Stimulated activated CD8-positive, alpha-beta memory T cell treated with anti-CD3 and anti-CD28 coated beads, Interleukin-4, amount 100 ng/mL, for 24 hours (primary cell): ENCODE results near the gene PCA3.
"Not testable (repeated sequence)": the region's sequence is repeated elsewhere in the genome, so short reads cannot be mapped to it uniquely, and the experiment has no call there.

Experiments used
- DNase-seq: peaks from one replicate; pipeline ENCODE4 v3.0.0-alpha.2; 2020; ENCODE audit warnings: low read depth

The PCA3 gene

DNA sequence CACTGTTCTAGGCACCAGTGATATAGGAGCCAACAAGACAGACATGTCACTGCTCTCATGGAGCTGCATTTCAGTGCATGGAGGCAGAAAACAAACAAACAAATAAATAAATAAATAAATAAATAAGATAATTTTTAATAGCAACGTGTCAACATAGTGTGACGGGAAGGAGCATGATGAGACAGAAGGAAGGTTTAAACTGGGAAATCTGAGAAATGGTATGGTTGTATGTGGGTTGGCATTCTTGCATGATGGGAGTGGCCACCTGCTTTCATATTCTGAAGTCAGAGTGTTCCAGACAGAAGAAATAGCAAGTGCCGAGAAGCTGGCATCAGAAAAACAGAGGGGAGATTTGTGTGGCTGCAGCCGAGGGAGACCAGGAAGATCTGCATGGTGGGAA lies at the start of gene PCA3:
Gene PCA3, plus strand, starts transcription at position 301 of the 400 bp plus-strand sequence.
- no peak for DNase-seq

DNA sequence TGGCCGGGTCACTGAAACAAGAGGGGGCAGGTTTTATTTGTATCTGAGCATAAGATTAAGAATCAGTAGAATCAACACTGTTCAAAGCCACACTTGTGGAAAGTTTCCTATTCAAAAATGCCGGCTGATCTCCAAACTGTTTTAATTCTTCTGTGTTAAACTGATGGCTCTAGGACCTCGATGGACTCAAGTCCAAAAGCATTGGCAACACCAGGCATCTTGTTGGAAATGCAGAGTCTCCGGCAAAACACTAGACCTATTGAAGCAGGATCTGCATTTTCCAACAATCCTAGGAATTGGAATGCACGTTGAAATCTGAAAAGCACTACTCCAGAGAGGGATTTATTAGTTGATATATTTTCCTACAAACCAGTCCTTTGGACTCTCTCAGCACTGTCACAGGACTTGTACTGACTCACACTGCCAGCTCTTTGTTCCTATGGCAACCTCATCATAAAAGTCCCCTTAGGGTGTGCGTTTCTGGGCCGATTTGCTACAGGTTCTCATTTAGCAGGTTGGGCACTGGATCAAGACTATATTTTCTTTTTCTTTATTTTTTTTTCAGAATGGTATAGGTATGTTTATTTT lies 48.1 kb upstream of the PCA3 start:
- DNase-seq: no peak

GRCh38 chr9:76717176-76717575 lies 47.1 kb upstream of the PCA3 start:
- no peak for DNase-seq

GRCh38 chr9:76717613-76718012 lies 46.6 kb upstream of the PCA3 start:
- no peak for DNase-seq

DNA sequence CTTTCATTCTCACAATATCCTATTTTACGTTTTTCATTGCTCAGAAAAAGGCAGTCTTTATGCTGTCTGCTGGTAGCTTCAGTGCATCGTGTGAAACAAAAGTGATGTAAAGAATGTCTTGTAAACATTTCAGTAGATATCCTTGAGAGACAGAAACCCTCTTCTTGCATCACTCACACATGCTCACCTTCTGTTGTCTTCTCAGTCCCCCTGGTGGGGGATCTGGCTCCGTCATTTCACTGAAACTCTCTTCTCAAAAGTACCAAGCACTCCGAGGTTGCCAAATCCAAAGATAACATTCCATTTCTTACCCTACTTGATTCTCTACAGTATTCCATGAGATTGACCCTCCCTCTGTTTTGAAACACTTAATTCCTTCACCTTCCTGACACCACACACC lies 46.1 kb upstream of the PCA3 start:
- DNase-seq: no peak

DNA sequence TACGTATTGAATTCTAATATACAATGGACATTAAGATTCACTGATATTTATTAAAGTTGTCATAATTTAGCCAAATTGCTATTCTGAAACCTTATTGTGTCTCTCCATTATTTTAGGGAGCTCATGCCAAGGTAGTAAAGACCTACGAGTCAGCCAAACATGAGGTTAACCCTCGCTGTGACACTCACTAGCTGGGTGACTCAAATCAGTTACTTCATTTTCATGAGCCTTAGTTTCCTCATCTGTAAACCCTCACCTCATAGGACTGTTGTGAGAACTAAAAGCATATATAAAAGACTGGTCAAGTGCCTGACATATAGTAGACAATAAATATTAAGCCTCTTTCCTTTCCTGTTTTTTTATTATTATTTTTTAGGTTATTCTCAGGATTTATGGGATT lies 44.0 kb upstream of the PCA3 start:
- DNase-seq: no peak

- DNase-seq: no peak
These were observed 39.2 kb upstream of the PCA3 start for GRCh38 chr9:76725011-76725546.

GRCh38 chr9:76725885-76726284 lies 38.4 kb upstream of the PCA3 start:
- no peak for DNase-seq

DNA sequence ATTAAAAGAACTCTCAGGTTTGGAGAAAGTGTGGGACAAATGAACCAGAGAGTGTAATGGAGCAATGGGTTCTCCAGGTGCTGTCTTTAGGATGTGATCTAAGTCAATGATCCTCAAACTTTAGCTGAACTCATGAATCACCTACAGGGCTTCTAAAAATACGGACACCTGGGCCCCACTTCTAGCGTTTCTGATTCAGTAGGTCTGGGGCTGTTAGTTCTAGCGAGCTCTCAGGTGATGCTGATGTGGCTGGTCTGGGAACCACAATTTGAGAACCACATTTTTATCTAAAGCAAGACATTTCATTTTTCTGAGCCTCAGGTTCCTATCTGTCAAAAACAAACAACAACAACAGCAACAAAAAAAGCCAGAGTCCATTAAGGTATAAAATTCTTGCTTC lies 35.1 kb upstream of the PCA3 start:
- no peak for DNase-seq

DNA sequence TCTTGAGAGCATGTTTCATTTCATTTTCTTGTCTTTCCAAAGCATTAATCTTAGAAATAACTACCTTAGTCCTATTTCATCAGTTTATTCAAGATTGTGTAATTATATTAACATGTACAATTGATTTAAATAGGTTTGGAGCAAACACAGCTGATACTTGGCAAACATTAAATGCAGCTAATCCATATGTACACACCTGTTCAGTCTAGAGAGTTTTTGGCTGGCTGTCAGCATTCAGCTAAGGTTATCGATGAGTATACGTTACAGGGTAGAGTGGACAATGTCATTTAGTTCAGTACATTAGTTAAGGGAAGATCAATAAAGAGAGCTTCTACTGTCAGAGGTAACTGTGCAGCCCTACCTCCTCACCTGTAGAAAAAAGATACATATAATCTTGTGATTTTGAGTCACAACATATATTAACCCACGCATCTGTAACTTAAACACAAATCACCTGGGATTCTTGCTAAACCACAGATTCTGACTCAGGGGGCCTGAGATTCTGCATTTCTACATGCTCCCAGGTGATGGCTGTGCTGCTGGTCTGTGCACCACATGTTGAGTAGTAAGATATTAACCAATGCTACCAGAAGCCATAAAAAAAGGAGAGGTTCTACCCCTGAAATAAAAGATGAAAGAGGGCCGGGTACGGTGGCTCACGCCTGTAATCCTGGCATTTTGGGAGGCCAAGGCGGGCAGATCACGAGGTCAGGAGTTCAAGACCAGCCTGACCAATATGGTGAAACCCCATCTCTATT lies 34.1 kb upstream of the PCA3 start:
- DNase-seq: no peak

DNA sequence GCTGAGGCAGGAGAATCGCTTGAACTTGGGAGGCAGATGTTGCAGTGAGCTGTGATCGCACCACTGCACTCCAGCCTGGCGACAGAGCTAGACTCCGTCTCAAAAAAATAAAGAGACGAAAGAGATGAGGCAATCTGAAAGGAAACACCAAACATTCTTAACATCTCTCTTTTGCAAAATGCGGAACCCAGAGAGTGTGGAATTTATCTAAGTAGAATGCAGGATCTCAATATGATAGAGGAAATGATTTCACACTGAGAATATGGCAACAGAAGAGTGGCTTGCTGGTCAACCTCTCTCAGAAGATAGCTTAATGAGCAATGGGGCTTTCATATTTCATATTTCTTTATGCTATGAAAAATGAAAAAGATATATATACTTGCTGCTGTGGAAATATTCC lies 33.4 kb upstream of the PCA3 start:
- no peak for DNase-seq

DNA sequence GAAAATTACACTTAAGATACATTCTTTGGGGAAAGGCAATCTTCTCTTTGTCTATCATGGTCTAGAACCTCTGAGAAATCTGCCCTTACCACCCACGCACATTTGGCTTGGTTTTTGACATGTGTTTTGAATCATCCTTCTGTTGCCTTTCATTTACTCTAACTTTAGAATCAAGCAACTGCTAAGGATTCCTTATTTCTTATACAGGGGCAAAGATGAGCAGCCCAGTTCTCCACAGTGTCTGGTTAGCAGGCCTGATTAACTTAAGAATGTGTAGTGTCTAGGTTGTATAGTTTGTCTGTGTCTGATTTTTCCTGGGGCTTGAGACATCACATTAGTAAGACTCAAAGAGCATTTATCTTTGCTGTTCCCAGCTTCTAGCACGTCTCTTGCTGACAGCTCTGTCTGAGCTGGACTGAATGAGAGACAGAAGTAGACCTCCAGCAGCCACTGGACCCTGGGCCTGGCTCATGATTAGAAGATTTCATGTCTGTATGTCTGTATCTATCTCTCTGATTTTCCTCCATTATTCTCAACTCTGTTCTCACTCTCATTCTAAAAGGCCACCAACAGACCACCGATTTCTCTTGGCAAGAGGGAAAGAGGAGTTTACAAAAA lies 31.8 kb upstream of the PCA3 start:
- no peak for DNase-seq

- no peak for DNase-seq
These were observed 31.1 kb upstream of the PCA3 start for GRCh38 chr9:76733096-76733495.

DNA sequence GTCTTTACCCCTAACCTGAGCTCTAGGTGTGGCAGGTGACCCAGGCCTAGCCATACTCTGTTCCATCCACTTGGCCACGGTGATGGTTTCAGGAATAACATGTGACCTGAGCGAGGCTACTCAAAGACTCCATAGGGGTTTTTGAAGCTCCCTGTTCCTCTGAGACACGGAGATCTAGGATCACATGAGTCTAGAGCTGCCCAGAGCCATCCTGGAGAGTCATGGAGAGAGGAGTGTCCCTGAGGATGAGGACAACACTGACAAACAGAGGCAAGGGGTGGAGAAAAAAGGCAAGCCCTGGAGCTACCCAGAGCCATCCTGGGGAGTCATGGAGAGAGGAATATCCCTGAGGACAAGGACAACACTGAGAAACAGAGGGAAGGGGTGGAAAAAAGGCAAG lies 29.5 kb upstream of the PCA3 start:
- no peak for DNase-seq

- no peak for DNase-seq
These were observed 26.9 kb upstream of the PCA3 start for GRCh38 chr9:76737154-76737902.

GRCh38 chr9:76738402-76738801 lies 25.8 kb upstream of the PCA3 start:
- no peak for DNase-seq

DNA sequence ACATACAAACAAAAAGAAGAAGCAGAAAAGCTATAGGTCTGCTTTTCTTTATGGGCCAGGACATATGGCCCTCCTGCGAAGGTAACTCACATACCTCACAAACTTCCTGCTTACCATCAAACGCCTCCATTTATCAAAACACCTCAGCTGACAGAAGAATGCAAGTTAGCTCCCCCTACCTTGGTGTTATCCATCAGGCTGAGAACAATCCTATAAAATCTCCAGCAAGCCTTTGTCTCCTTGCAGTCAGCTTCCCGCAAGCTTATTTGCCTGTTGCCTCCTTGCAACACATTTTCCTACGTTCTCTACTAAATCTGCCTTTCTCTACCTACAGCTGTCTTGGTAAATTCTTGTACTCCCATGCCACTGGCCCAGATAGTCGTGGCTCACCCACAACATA lies 22.7 kb upstream of the PCA3 start:
- DNase-seq: no peak

DNA sequence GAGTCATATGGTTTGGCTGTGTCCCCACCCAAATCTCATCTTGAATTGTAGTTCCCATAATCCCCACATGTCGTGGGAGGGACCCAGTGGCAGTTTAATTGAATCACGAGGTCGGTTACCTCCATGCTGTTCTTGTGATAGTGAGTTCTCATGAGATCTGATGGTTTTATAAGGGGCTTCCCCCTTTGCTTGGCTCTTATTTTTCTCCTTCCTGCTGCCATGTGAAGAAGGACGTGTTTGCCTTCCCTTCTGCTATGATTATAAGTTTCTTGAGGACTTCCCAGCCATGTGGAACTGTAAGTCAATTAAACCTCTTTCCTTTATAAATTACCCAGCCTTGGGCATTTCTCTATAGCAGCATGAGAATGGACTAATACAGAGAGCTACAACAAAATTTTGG lies 21.3 kb upstream of the PCA3 start:
- not testable (repeated sequence) for DNase-seq

DNA sequence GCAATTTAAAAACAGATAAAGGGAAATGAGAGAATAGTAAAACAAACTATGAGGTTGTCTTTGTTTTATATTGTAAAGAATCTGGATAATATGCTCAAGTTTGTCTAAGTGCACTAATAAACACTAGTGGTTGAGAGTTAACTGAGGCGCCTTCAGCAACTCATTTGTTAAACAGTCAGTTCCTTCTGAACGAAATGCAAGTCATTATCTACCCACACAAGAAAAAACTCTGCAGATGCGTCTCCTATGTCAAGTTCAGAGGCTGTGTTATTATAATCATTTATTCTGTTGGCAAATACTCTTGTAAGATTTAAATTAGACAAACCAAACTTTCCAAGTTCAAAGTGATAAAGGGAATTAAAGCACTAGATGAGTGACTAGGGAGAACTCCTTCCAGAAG lies 20.3 kb upstream of the PCA3 start:
- no peak for DNase-seq

GRCh38 chr9:76744336-76744735 lies 19.9 kb upstream of the PCA3 start:
- no peak for DNase-seq

GRCh38 chr9:76751001-76751400 lies 13.2 kb upstream of the PCA3 start:
- DNase-seq: no peak

DNA sequence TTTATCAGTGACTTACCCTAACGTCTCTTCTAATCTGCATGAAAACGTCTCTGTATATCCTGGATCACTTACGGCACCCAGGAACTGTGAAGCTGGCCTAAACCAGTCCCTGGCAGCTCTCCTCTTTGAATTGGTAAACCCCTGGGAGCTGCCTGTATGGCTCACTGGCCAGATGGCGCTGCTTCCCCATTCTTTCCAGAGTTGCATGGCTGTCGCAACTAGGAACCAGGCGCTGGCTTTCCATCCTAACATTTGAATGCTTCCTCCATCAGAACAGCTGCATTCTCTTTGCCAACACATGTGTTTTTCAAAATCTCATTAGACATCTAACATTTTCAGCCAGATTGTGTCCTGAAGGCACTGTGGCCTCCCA lies 8.0 kb upstream of the PCA3 start:
- no peak for DNase-seq
